SHP77 (cell line): ENCODE measurements around the gene HOXB3.

Experiments used
- DNase-seq, 2 experiments: peaks; one replicate each; lab custom pipeline; 2025; lab: John Stamatoyannopoulos, UW

Gene HOXB3

DNA sequence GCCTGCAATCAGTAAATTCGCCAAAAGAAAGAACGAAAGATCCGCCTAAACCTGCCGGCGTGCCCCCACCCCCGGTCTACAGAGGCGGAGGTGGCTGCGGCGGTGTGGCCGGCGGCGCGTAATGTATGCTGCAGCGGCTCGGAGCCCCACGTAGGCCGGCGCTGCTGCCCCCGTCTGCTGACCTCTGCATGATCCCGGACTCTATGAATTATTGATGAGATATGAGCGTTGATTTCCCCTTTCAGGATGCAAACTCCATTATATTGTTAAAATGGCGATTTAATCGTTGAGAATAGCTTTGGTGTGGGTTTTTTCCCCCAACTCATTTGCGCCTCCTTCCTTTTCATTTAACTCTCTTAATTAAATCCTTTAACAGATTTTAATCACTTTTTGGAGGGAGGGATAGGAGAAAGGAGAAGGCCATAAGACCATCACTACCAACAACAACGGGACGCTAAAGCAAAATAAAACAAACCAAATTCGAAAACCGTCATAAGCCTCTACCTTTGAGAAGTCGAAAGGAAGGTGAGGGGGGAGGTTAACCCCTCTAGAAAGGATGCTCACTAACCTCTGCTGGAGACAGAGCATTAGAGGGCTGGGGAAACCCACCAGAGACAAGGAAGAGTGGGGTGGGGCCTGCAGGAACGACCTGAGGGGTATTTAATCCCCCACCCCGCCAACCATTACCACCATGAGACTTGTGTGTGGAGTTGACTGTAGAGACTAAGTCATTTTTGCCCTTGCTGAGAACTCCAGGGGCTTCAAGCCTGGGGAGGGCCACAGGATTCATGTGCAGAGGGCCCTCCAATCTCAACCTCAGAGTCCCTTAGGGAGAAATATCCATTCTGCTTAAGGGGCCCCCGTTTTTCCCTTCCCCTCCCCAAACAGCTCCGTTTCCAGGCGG is 3.4 kb downstream of the HOXB3 start:
- peak; percentile 54 to 63 for DNase-seq

DNA sequence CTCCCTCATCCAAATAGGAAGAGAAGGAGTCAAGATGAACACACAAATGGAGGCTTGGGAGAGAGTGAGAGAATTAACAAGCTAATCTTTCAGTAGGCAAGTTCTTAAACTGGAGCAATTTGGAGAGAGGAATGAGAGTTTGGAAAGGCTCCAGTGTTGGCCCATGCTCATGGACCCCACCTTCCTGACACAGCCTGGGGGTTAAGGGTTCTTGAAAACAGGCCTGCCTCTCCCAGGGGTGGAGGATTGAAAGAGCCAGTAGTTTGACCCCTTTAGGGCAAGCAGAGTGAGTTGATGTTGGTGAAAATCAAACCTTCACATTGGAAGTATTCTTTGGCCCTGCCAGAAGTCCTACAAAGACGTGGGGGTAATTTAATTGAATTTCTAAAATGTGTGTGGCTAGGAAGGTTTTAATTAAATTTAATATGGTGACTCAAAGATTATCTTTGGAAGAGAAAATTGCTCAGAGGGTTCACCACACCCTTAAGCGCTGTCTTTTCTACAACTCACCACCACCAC is 5.8 kb downstream of the HOXB3 start:
- no peak for DNase-seq

DNA sequence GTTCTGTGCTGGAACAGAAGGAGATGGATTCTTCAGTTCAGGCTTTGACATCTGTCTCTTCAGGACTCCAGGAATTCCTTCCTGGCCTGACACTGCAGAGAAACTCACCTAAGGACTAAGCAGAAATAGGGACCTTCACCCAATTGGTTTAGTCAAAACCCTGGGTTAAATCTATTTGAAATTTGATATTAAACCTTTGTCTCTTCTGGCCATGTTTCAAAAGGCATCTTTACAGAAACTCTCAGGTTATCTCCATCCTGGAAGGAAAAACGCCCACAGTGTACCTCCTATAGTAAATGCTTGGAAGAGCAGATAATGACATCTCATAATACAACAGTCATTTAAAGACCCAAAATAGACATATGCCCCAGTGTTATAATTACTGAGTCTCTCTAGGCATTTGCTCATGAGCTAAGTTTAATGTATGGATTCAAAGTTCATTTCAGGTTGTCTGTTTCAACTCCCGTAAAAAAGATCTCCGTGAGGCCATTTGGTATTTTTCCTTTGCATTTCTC is 6.3 kb downstream of the HOXB3 start:
- no peak for DNase-seq

DNA sequence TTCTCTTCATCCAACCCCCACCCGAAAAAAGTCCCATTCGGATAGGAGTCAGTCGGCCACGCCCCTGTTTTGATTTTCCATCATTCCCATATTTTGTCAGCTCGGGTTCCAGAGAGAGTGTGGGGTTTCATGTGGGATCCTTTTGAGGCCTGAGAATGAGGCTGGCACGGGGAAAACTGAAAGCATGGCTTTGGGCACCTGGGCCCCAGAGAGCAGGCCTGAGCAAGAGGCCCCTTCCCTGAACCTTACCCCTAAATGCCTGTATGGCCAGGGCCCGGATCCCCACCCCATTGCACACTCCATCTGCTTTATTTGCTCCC is 7.3 kb downstream of the HOXB3 start:
- DNase-seq: no peak

DNA sequence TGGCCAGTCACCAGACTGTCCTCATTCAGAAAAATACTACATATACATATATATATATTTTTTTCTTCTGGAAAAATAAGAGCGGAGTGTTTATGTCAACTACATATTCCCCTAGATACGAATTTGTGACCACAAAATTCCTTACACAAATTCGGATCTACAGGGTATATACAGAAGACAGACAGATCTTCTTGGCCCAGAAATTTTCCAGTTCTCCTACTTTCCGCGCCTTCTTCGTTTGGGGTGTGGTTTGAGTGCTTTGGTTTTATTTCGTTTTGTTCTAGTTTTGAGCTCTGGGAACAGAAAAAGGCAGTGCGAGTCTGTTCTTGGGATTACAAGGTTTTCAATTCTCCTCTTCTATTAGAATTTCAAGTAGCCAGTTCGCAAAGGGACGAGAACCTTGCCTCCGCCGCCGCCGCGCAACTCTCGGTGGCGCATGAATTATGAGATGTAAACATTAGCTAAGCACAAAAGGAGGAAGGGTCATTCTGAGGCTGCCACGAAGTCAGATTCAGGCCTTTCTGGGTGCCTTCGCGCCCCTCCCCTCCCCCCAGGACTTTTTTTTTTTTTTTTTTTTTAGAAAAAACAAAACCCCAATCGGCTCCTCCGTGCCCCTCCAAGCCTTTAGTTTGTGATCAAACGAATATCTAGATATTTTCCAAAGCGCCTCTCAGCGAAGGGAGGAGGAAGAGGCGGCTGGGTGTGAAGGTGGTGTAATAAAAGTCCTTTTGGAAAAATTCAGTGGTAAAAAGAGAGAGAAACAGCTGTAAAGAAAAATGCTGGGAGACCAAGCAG is 10.1 kb downstream of the HOXB3 start:
- DNase-seq: no peak

DNA sequence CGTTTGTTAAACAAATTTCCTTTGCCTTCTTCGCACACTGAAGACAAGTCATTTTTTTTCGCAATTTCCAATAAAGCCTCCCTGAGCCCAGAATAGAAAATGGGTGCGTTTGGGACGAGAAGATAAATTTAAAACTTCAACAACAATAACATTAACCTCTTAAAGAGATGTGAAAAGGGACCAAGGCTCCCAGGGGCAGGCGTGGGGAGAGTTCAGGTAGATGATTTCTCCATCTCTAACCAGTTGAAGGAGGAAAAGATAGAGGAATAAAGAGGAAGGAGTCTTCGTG is 10.6 kb downstream of the HOXB3 start:
- DNase-seq: no peak

DNA sequence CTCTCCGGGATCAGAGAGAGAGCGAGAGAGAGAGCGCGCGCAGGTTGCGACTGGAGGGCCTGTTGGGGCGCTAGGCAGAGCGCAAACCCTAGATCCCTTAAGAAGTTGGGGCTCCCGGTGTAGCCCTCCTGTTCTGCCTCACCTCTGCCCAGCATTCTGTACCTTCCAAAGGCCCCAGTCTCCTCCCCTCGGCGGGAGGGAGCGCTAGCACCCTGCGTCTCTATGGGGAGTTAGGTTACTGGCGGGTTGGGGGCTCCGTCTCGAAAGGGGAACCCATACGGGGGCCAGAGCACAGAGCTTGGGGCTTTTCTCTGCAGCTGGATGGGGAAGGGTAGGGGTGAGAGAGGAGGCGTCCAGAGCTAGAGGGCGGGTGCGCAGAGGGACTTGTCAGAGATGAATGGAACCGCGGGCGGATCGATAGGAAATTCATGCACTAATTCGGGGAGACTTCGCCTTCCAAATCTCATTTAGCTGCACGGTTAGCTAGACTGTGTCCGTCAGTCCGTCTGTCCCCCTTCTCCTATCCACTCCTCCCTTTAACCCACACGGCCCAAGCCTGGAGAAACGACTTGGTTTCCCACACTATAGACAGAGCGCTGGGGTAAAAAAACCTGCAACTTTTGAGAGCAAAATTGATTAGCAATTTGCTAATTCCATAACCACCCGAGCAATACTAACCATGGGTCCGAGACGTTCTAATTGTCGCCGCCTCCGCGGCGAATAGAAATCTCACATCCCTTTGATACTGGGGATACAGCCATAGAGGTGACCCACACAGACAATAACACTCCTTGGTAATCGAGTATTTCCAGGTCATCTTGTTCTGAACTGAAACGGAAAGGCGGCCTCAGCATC is 11.2 kb downstream of the HOXB3 start:
- DNase-seq: no peak

DNA sequence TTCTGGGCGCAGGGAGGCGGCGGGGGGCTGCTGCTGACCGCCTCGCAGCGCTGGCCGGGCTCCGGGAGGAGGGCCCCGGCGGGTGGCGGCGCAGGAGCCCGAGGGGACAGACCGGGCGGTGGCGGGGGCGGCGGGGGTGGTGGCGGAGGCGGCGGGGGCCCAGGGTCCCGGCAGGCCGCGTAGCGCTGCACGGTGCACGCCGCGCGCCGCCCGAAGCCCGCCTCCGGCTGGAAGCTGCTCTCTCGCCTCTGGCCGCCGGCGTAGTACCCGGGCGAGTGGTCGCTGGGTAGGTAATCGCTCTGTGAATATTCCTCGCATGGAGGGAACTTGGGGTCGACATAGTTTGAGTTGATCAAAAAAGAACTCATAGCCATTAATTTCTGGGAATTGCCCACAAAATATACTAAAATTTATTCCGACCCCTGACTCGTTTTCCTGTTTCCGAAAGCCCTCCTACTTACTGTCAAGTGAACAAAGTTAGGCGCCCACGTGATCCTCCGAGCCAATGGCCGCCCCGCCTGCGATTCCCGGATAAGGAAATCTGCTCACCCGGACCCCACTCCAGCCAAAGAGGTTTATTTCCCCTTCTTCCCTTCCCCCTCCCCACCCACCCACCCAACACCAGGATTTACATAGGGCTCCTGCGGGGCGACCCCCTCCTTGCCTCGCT is 12.0 kb downstream of the HOXB3 start, which contains the start of gene HOXB4:
Gene HOXB4 (minus strand): TSS at position 405 of the 670 bp plus-strand sequence. CDS start 31 bp downstream, at position 374.
- DNase-seq: no peak

DNA sequence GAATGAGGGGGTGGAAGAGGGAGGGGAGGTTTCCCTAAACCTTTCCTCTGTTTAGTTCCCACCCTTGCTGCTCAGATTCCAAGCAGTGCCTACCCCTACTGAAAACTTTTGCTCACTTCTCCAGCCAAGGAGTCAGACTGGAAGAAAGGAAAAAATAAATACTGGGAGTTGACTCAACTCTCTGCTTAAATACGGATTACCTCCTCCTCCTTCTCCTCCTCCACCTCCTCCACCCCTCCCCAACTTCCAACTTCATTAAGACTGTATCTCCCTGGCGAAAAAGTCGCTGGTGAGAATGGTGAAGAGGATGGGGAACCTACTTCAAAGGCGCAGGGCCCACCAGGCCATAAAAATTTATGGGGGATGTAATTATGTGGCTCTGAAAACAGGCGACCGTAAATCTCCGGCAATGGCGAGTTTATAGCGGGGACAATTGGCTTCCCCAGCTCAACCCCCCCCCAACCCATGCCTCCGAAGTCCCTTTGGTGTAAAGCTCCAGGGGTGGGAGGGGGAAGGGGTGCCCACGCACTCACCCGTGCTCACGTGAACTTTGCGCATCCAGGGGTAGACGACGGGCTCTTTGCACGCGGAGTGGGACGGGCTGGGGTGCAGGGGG is 12.6 kb downstream of the HOXB3 start:
- DNase-seq: no peak

DNA sequence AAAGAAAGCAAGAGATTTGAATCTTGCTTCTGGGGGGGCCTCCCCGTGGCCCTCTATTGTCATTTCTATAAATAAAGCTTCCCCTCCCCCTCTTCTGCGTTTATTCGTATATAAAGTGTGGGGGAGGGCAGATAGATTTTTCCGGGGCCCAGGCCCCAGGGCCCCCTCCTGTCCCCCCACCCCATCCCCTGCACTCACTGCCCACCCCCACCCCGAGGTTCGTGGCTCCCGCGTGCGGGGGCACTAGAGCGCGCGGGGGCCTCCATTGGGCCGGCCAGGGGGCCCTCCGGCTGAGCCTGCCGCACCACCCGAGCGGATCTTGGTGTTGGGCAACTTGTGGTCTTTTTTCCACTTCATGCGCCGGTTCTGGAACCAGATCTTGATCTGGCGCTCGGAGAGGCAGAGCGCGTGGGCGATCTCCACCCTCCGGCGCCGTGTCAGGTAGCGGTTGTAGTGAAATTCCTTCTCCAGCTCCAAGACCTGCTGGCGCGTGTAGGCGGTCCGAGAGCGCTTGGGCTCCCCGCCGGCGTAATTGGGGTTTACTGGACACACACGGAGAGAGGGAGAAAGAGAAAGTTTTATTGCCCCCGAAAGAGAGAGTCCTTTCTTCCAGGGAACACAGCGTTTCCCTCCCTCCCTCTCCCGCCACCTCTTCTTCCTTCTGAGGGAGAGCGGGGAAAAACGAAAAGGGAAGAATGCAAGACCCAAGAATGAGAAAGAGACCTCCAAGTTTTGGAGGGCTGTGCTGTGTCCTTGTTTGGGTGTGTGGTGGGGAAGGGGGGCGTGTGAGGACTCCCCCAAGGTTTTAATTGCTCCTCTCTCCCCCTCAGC is 13.3 kb downstream of the HOXB3 start:
- no peak for DNase-seq

DNA sequence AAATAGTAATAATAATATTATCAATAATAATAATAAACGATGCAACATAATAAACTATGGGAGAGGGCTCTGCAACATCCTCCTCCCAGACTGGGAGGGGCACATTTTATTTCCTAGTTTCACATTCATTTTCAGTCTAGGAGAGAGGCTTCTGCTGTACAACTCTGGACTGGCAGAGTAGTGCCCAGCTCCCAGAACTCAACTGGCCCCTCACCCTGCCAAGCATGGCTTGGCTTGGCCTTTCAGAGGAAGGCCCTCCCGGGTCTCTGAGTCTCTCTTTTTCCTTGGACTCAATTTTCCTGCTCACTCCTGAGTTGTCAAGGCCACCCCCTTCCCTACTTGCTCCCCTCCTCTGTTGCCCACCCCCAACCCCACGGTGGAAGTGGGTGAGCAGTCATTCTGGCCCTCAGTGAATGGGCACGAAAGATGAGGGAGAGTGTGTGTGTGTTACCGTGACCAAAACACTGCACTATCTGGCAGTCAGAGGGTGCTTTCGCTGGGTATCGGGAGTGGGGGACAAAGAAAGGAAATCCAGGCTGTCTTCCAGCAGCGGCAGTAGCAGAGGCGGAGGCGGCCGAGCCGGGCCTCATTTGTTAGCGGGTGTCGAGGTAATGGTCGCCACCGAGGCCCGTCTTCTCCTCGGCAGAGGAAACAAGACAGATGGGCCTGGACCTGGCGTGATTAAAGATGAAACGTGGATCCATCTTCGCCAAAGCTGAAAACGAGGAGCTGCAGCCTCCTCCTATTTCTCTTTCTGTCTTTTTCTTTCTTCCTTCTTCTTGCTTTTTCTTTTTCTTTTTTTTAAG is 14.2 kb downstream of the HOXB3 start:
- no peak for DNase-seq

DNA sequence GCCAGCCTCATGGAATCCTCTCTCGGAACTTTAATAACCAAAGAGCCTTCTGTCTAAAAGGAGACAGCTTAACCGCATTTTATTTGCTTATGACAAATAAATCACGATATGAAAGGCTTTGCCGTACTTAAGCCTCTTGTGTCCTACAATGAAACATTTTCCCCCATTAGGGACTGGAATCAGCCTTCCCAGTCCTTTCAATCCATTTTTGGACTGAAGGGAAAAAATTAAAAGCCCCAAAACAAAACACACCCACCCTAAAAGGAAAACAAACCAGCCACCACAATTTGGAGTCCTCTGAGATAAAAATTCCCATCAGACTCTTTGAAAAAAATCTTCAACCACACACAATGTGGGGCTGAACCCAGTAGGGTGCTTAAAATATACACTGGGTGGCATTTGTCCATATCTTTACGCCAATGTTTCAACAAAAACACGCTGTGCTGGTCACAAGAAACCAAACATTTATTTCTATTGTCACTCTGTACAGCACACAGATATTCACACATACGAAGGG is 14.9 kb downstream of the HOXB3 start:
- peak; percentile 47 to 55 for DNase-seq

DNA sequence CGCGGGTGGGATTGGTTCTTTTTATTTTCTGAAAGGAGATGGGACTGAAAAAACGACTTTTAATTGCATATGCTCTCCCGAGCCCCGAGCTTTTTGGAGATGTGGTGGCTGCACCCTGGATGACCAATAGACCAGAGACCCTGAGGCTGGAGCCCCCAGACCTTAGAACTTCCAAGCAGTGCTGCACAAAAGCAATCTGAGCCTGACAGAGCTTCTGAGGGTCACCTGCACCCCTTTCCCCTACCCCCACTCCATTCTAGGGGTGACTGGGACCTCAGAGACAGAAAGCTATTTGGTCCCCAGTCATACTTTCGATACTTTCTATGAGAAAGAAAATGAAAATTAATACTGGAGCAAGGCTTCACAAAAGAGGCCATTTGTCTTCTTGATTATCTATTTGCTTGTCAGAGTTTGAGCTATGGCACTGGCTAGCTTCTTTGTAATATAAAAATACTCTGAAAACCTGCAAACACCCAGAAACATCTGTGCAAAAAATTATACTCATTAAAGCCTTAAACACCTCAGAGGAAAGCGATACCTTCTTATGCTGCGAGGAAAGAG is 15.5 kb downstream of the HOXB3 start:
- DNase-seq: no peak

DNA sequence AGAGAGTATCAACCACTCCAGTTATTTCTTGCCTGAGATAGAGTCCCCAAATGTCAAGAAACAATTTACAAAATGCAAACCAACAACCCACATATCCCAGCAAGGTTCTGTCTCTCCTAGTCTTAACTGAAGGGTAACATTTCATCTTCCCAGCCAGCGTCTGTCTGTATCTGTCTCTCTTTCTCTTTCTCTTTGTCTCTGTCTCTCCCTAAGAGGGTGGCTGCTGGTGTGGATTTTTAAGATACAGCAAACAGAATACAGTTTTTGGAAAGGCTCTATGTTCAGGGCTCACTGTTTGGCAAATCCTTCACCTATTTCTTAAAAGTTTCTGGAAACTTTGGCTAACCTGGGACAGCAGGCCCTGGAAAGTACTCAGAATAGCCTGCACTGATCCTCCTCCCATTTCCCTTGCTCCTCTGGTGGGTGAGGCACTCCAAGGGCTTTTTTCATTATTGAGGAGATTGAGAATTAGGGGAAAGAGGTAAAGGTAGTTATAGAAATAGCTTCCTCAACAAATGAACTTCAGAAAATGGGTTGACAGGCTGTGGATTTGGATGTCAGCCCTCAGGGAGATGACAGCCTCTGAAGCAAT is 18.1 kb downstream of the HOXB3 start:
- DNase-seq: no peak

DNA sequence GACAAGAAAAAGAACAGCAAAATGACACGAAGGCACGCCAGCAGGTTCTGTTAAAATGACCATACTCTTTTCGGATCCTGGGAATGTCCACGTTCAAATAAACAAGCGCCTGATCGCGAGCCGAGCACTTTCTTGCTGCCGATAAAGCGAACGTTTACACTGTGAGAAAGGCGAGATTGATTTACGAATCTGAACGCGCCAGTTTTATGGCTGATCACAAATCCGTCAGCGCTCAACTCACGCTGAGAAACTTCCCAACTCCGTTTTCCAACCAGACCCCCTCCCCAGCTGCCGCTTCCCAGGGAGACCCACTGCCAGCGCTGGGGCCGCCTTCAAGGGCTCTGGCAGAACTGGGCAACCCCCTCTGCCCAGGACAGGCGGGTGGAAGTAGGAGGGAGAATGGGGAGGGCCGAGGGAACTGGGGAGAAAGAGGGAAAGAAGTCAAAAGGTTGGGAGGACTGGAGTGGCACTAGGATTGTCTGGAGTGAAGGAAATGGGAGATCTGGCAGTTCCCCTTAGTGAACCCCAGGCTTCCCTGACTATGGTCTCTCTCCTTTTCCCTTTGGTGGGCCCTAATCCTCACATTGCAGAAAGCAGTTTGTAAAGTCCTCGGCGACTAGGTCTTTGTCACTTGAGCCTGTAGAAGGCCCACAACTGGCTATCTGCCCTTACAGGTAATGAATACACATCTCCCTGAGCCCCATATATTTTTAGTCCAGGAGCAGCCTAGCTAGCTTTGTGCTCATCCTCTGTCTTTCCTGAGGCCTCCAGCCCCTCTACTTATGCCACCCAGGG is 18.8 kb downstream of the HOXB3 start:
- DNase-seq: no peak

DNA sequence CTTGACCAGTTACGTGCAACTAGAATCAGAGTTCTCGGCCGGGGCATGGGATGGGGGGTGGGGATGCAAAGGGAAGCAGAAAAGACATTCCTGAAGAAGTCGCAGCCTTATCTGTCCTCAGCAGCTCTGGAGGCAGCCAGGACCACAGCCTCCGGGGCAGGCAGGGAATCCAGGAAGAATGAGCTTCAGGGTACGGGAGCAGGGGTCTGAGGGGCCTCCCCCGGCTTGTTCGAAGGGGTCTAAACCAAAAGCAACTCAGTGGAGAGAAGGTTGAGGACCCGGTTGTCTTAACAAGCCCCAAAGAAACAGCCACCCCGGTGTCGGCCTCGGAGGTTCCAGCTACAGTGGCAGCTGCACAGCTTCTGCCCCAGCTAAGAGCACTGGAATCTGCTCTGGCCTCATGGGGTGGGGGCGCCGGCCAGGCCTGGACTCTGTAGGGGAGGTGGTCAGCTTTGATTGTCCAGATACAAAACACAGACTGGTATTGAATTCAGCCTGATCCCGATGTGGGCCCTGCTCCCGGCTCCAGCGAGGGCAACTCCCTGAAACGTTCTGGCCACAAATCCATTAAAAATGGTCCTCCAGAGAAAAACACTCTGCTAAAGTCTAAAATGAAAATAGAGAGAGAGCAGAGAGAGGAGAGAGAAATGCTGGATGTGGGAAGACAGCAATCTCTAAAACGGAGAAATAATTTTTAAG is 19.6 kb downstream of the HOXB3 start:
- DNase-seq: no peak
